H9 (cell line): ENCODE measurements around the gene PARP2. TPM values are rescaled to one million over a fixed set of nuclear protein-coding genes. Genes with fewer than 3 reads are reported as not detected.

Experiments
- DNase-seq: peaks from one replicate; pipeline ENCODE4 v3.0.0-alpha.2; 2017
- H2AFZ ChIP-seq: one replicate; pipeline ENCODE4 v1.6.1; 2013; ENCODE audit warnings: mild to moderate bottlenecking, low read length, control low read depth, moderate library complexity
- H2AK5ac ChIP-seq: 2 replicates; pipeline ENCODE4 v1.6.1; 2013; ENCODE audit warnings: low read length, control low read depth, mixed read lengths; ENCODE audit not compliant: insufficient read length
- H2BK120ac ChIP-seq: one replicate; pipeline ENCODE4 v1.6.1; 2013; ENCODE audit warnings: low read depth, mild to moderate bottlenecking, low read length, control low read depth, inconsistent platforms; ENCODE audit not compliant: poor library complexity, severe bottlenecking
- H2BK12ac ChIP-seq: 2 replicates; pipeline ENCODE4 v1.6.1; 2013; ENCODE audit warnings: low read length, control low read depth, mixed read lengths, low read depth; ENCODE audit not compliant: insufficient read length
- H2BK15ac ChIP-seq: 2 replicates; pipeline ENCODE4 v1.6.1; 2013; ENCODE audit warnings: low read depth, low read length, control low read depth
- H2BK20ac ChIP-seq: one replicate; pipeline ENCODE4 v1.6.1; 2013; ENCODE audit warnings: low read depth, mild to moderate bottlenecking, low read length, control low read depth, inconsistent platforms; ENCODE audit not compliant: poor library complexity, severe bottlenecking
- H2BK5ac ChIP-seq: 2 replicates; pipeline ENCODE4 v1.6.1; 2013; ENCODE audit warnings: low read length, control low read depth, mixed read lengths; ENCODE audit not compliant: insufficient read length
- H3K14ac ChIP-seq: 2 replicates; pipeline ENCODE4 v1.6.1; 2013; ENCODE audit warnings: low read length, control low read depth; ENCODE audit not compliant: insufficient read depth
- H3K18ac ChIP-seq: 2 replicates; pipeline ENCODE4 v1.6.1; 2013; ENCODE audit warnings: low read depth, mild to moderate bottlenecking, mixed read lengths, low read length, control low read depth; ENCODE audit not compliant: insufficient read length
- H3K23ac ChIP-seq: 2 replicates; pipeline ENCODE4 v1.6.1; 2013; ENCODE audit warnings: low read length, control low read depth, mixed read lengths, low read depth; ENCODE audit not compliant: insufficient read length
- H3K23me2 ChIP-seq: 2 replicates; pipeline ENCODE4 v1.6.1; 2013; ENCODE audit warnings: low read depth, mild to moderate bottlenecking, mixed read lengths, low read length, control low read depth; ENCODE audit not compliant: insufficient read length, poor library complexity, severe bottlenecking
- H3K27ac ChIP-seq: 2 replicates; pipeline ENCODE4 v1.5.1; 2013; ENCODE audit warnings: low read length, control low read depth, mixed read lengths, low read depth; ENCODE audit not compliant: insufficient read length
- H3K27me3 ChIP-seq: 2 replicates; pipeline ENCODE4 v1.6.1; 2013; ENCODE audit warnings: low read length, control low read depth, inconsistent platforms; ENCODE audit not compliant: insufficient read depth
- H3K4ac ChIP-seq: 2 replicates; pipeline ENCODE4 v1.6.1; 2013; ENCODE audit warnings: low read depth, mild to moderate bottlenecking, control low read depth, inconsistent platforms, low read length, moderate library complexity
- H3K4me1 ChIP-seq: 2 replicates; pipeline ENCODE4 v1.6.1; 2013; ENCODE audit warnings: low read length, control low read depth, inconsistent platforms; ENCODE audit not compliant: insufficient read depth
- H3K4me2 ChIP-seq: 2 replicates; pipeline ENCODE4 v1.6.1; 2013; ENCODE audit warnings: low read length, control low read depth, mixed read lengths; ENCODE audit not compliant: insufficient read length, insufficient read depth
- H3K56ac ChIP-seq: 2 replicates; pipeline ENCODE4 v1.6.1; 2013; ENCODE audit warnings: low read depth, mild to moderate bottlenecking, mixed read lengths, low read length, control low read depth; ENCODE audit not compliant: insufficient read length
- H3K79me1 ChIP-seq: 2 replicates; pipeline ENCODE4 v1.6.1; 2013; ENCODE audit warnings: low read depth, mild to moderate bottlenecking, moderate library complexity, low read length, control low read depth, inconsistent platforms; ENCODE audit not compliant: insufficient read depth, poor library complexity, severe bottlenecking
- H3K79me2 ChIP-seq: 2 replicates; pipeline ENCODE4 v1.6.1; 2013; ENCODE audit warnings: low read length, control low read depth, inconsistent platforms; ENCODE audit not compliant: insufficient read depth
- H3K9ac ChIP-seq: 2 replicates; pipeline ENCODE4 v1.6.1; 2013; ENCODE audit warnings: low read length, control low read depth, mixed read lengths; ENCODE audit not compliant: insufficient read length; ENCODE audit errors: extremely low read depth
- H3K9me3 ChIP-seq: one replicate; pipeline ENCODE4 v1.6.1; 2013; ENCODE audit warnings: low read depth, low read length, inconsistent platforms; ENCODE audit not compliant: control insufficient read depth
- H3T11ph ChIP-seq: one replicate; pipeline ENCODE4 v1.6.1; 2013; ENCODE audit warnings: mild to moderate bottlenecking, low read length, control low read depth, inconsistent platforms
- H4K20me1 ChIP-seq: one replicate; pipeline ENCODE4 v1.6.1; 2013; ENCODE audit not compliant: control insufficient read depth, insufficient read length, insufficient read depth
- H4K5ac ChIP-seq: 2 replicates; pipeline ENCODE4 v1.6.1; 2013; ENCODE audit warnings: low read depth, mild to moderate bottlenecking, mixed read lengths, low read length, control low read depth; ENCODE audit not compliant: insufficient read length
- H4K8ac ChIP-seq: replicated peaks from 2 replicates; pipeline ENCODE4 v1.6.1; 2013; ENCODE audit warnings: low read length, control low read depth, mixed read lengths, low read depth; ENCODE audit not compliant: insufficient read length
- H4K91ac ChIP-seq: 2 replicates; pipeline ENCODE4 v1.6.1; 2013; ENCODE audit warnings: low read depth, mild to moderate bottlenecking, moderate library complexity, mixed read lengths, low read length, control low read depth; ENCODE audit not compliant: insufficient read length
- H3K27ac Mint-ChIP-seq, 3 experiments: 2 replicates in 2 of 3; 3 replicates in 1 of 3; pipeline ENCODE4 v1.8.0; 2020 to 2021; ENCODE audit warnings: mixed read lengths in 3 of 3, mild to moderate bottlenecking in 1 of 3, moderate library complexity in 1 of 3
- H3K27me3 Mint-ChIP-seq: 2 replicates; pipeline ENCODE4 v1.8.0; 2021; ENCODE audit warnings: low read depth, mild to moderate bottlenecking, moderate library complexity, mixed read lengths
- H3K36me3 Mint-ChIP-seq, 3 experiments: 2 replicates in 2 of 3; 3 replicates in 1 of 3; pipeline ENCODE4 v1.8.0; 2020 to 2021; ENCODE audit warnings: low read depth in 3 of 3, mixed read lengths in 3 of 3; ENCODE audit not compliant: insufficient read depth in 1 of 3
- H3K4me1 Mint-ChIP-seq, 2 experiments: 2 replicates each; pipeline ENCODE4 v1.8.0; 2020; ENCODE audit warnings: mixed read lengths in 2 of 2
- H3K4me3 Mint-ChIP-seq, 2 experiments: 2 replicates in 1 of 2; 3 replicates in 1 of 2; pipeline ENCODE4 v1.8.0; 2020 to 2021; ENCODE audit warnings: mild to moderate bottlenecking in 2 of 2, mixed read lengths in 2 of 2, moderate library complexity in 1 of 2
- H3K9me3 Mint-ChIP-seq, 2 experiments: 2 replicates in 1 of 2; 3 replicates in 1 of 2; pipeline ENCODE4 v1.8.0; 2020; ENCODE audit warnings: mild to moderate bottlenecking in 2 of 2, mixed read lengths in 2 of 2, moderate library complexity in 1 of 2
- WGBS: extraction: QIAGEN DNeasy Blood & Tissue Kit; methylation state at CpG from one replicate; pipeline ENCODE4 v1.1.7; 2013; ENCODE audit warnings: missing lambda C conversion rate, low lambda C conversion rate, mixed read lengths; ENCODE audit not compliant: insufficient read length; ENCODE audit errors: extremely low coverage; 5-methylcytosine and 5-hydroxymethylcytosine counted together
- total RNA-seq: library from RNA; stranded (reverse); gene quantifications from 2 replicates; pipeline ENCODE4 v1.2.1, GENCODE V29; 2021
- TF ChIP-seq, protein P1 (sequence below): fragments of 200-600 bp; sonication (generic); conservative IDR thresholded peaks from 3 replicates; pipeline ENCODE4 v1.8.0; 2021; ENCODE audit warnings: antibody characterized with exemption, mild to moderate bottlenecking

Gene PARP2
- total RNA-seq, 1 experiment from 2014 or later = 25.4 TPM

DNA sequence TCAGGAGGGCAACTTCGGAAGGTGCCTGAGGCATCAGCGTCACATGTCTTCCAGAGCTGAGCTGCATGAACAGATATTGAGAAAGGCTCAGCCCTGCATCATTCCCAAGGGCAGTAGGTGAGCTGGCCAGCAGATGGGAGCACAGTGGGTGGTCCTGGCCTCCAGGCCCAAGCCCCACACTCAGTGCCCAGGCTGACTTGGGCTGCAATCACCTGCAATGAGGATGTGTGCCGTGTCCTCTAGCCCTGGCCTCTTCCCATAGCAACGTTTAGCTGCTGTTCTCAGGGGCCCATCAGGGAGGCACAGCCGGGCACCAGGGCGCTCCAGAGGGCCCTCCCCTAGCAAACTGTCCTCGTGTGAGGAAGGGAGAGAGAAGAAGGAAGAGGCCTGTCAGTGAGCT is 37.9 kb downstream of the PARP2 start:
- no peak overlapping the region for H3K18ac ChIP-seq
- H4K8ac ChIP-seq = no peak overlapping the region
- no peak overlapping the region for H2BK20ac ChIP-seq
- Mint-ChIP-seq H3K9me3 (no peaks in the 10 kb centered on the region; a peak in 1 of 5 replicates), H3K4me1 (no peaks in the 10 kb centered on the region), H3K4me3 (no peak overlapping the region), H3K27ac (peak overlapping the region in 1 of 3 experiments; percentile 59; a peak in 1 of 7 replicates), H3K27me3 (no peaks in the 10 kb centered on the region), H3K36me3 (peaks cover 26 to 80% (median 67%) of the 10 kb centered on the region in 3 experiments; a peak in 6 of 7 replicates)
- H3K27me3 ChIP-seq = no peaks in the 10 kb centered on the region
- H3K56ac ChIP-seq = no peak overlapping the region
- H3K4ac ChIP-seq = no peak overlapping the region
- H3K9me3 ChIP-seq = no peaks in the 10 kb centered on the region
- no peak overlapping the region for H2BK5ac ChIP-seq
- no peaks in the 10 kb centered on the region for H3K23me2 ChIP-seq
- no peaks in the 10 kb centered on the region for H4K20me1 ChIP-seq
- no peak overlapping the region for H4K91ac ChIP-seq
- no peak overlapping the region for H3K14ac ChIP-seq
- no peak overlapping the region for H2AK5ac ChIP-seq
- DNase-seq = no peak
- no peak overlapping the region for H3K4me2 ChIP-seq
- no CpG with 5 or more reads among the region's 7 CpGs for whole genome bisulfite sequencing
- no peaks in the 10 kb centered on the region for H3K79me2 ChIP-seq
- no peak overlapping the region for H2BK12ac ChIP-seq
- no peak overlapping the region for H4K5ac ChIP-seq
- H3K79me1 ChIP-seq = no peaks in the 10 kb centered on the region
- H2BK120ac ChIP-seq = no peak overlapping the region
- H3K23ac ChIP-seq = no peak overlapping the region
- TF ChIP-seq, protein P1, sequence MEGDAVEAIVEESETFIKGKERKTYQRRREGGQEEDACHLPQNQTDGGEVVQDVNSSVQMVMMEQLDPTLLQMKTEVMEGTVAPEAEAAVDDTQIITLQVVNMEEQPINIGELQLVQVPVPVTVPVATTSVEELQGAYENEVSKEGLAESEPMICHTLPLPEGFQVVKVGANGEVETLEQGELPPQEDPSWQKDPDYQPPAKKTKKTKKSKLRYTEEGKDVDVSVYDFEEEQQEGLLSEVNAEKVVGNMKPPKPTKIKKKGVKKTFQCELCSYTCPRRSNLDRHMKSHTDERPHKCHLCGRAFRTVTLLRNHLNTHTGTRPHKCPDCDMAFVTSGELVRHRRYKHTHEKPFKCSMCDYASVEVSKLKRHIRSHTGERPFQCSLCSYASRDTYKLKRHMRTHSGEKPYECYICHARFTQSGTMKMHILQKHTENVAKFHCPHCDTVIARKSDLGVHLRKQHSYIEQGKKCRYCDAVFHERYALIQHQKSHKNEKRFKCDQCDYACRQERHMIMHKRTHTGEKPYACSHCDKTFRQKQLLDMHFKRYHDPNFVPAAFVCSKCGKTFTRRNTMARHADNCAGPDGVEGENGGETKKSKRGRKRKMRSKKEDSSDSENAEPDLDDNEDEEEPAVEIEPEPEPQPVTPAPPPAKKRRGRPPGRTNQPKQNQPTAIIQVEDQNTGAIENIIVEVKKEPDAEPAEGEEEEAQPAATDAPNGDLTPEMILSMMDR = no peak
- no peak overlapping the region for H2BK15ac ChIP-seq
- no peak overlapping the region for H3K9ac ChIP-seq
- H3T11ph ChIP-seq = no peak overlapping the region
- H2AFZ ChIP-seq = no peak overlapping the region
- H3K27ac ChIP-seq = no peak overlapping the region
- H3K4me1 ChIP-seq = no peaks in the 10 kb centered on the region
